HG02571 (cell line): ENCODE results near the gene HSD17B11.
"Not testable (repeated sequence)": the region's sequence is repeated elsewhere in the genome, so short reads cannot be mapped to it uniquely, and the experiment has no call there.

Source experiments
- ATAC-seq: cut with Tn5 transposase; IDR thresholded peaks from one replicate; pipeline ENCODE4 v1.9.1; 2021; ENCODE audit warnings: mild to moderate bottlenecking, moderate library complexity; ENCODE audit not compliant: unreplicated experiment

HSD17B11 gene, protein sequence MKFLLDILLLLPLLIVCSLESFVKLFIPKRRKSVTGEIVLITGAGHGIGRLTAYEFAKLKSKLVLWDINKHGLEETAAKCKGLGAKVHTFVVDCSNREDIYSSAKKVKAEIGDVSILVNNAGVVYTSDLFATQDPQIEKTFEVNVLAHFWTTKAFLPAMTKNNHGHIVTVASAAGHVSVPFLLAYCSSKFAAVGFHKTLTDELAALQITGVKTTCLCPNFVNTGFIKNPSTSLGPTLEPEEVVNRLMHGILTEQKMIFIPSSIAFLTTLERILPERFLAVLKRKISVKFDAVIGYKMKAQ

GRCh38 chr4:87390891-87391575 lies at the start of gene HSD17B11:
Gene HSD17B11, minus strand, starts transcription at chr4:87391188. Its CDS starts 118 bp downstream, at chr4:87391070.
- peak; percentile 99 for ATAC-seq

- no peak for ATAC-seq
These were observed 42.4 kb upstream of the HSD17B11 start for GRCh38 chr4:87433342-87433741.

- ATAC-seq = no peak
These were observed 39.0 kb upstream of the HSD17B11 start for GRCh38 chr4:87430038-87430437.

- no peak for ATAC-seq
These were observed 38.0 kb upstream of the HSD17B11 start for GRCh38 chr4:87428979-87429378.

DNA sequence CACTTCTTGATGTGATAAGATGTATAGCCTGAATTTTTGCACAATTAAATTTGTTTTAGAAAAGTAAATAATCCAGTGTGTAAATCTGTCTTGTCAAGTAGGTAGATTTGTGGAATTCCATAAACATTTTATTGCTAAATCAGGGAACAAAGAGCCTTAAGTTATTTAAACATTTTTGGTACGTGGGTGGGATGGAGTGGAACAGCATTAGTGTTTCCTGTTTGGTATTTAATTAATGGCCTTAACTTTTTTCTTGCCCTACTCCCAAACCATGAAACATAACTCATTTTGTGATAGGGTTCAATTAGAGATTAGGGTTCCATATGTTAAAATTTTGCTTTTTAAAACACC lies 36.5 kb upstream of the HSD17B11 start:
- no peak for ATAC-seq

DNA sequence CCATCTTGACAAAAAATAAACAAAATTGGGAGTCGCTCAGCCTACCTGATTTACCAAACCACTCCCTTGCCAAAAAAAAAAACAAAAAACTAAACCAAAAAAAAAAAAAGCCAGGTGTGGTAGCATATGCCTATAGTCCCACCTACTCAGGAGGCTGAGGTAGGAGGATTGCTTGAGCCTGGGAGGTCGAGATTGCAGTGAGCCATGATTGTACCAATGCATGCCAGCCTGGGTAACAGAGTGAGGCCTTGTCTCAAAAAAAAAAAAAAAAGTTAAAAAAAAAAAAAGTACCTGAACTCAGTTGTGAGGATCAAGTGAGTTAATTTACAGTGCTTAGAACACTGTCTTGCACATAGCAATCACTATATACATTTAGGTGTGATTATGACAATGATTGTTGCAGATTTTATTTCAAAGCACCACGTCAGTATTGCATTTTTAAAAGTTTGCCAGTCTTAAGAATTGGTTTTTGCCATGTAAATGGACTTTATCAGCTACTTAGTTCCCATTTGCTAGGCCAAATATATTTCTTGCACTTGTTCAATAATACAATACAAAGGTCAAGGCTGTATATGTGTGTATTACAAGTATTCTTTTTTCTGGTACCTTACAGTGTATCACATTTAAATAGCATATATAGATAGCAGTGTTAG lies 36.0 kb upstream of the HSD17B11 start:
- ATAC-seq = no peak

GRCh38 chr4:87425711-87426110 lies 34.7 kb upstream of the HSD17B11 start:
- no peak for ATAC-seq

DNA sequence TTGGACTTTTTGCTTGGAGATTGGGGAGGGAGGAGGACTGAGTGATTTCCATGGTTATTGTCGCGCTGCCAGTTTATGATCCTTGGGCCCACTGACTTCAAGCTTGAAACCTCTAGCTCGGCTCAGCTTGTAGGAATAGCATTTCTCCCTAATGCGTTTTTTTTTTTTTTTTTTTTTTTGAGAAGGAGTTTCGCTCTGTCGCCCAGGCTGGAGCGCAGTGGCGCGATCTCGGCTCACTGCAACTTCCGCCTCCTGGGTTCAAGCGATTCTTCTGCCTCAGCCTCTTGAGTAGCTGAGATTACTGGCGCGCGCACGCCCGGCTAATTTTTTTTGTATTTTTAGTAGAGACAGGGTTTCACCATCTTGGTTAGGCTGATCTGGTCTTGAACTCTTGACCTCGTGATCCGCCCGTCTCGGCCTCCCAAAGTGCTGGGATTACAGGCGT lies 33.1 kb upstream of the HSD17B11 start:
- ATAC-seq = not testable (repeated sequence)

DNA sequence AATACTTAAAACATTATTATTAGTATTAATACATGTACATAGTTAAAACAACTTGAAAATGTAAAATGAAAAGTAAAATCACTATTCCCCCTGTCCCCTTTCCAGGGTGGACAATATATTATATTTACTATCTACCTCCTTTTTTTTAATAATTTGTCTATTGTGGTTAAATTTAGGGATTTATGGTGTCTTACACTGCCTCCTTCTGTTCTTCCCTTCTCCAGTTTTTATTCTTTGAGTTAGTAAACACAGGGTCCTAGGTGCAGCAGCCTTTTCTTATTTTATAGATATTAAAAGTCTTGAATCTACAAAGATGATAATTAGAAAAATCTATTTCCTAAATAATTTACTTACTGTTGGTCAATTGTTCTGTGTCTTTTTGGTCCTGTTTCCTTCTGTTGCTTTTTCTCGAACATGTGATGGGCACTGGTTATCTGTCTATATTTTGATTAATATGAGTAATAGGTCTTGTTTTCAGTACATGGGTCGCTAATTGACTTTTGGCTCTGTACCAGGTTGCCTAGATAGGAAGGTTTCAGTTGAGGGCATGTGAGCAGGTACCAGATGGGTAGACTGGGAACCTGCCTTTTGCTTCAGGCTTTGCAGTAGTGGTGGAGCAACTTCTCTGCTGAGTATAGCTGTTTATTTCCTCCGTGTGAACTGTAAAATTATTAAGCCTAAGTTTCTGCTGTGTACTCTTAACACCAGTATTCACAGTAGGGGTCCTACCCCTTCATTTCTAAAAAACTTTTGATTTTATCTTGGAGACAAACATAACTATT lies 32.5 kb upstream of the HSD17B11 start:
- no peak for ATAC-seq

GRCh38 chr4:87422104-87423052 lies 31.4 kb upstream of the HSD17B11 start, which contains the start of gene NUDT9:
Gene NUDT9, plus strand, starts transcription at chr4:87422573. Its CDS starts 333 bp downstream, at chr4:87422906.
- peak; percentile 88 for ATAC-seq

DNA sequence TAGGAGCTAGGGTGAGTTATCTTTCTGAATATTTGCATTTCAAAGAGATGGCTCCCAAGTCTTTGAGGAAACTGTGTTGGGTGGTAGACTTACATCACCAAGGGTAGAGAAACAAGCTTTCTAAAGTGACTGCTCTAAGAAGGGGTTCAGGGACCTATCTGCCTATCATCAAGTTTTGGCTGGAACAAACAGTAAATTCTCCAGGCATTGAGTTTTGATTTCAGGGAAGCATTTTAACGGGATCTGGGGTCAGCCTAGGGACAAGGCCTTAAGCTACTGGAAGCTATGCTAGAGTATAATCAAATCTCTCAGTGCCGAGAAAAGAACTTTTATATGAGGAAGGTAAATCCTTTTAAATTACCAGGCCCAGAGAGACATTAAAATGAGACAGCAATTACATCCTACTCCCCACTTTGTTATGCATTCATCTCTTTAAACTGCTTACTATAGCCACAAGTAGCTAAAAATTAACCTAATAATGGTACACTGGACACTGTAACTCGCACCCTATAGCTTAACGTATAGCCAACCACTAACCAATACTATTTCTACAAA lies 29.4 kb upstream of the HSD17B11 start:
- no peak for ATAC-seq

DNA sequence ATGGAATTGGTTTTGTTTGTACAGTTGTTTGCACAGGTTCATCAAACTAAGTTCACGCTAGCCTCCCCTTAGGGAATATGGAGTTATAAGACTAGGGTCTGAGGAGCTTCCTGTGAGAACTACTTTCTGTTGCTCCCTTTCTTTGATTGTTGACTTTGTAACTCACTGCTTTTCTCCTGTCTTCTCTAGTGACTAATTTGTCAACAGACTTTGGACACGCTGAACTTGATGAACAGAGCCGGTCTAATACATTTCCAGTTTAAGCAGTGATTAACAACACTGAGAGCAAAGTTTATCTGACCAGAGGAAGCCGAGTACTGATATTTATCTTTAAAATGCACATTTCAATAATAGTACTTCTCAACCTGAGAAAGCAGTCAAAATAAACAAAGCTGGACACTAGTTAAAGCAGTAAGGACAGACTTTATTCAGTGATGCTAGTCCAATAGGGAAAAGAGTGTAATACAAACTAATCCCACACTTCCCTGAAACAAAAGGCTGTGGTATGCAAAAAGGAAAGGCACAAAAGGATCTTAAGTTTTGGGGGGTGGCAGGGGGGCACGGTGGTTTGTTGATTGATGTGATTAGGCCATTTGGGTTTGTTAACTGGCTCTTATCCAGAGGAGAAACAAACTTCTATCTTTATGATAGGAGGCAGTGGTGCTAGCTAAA lies 28.7 kb upstream of the HSD17B11 start:
- no peak for ATAC-seq

GRCh38 chr4:87418410-87418809 lies 27.4 kb upstream of the HSD17B11 start:
- ATAC-seq = not testable (repeated sequence)

DNA sequence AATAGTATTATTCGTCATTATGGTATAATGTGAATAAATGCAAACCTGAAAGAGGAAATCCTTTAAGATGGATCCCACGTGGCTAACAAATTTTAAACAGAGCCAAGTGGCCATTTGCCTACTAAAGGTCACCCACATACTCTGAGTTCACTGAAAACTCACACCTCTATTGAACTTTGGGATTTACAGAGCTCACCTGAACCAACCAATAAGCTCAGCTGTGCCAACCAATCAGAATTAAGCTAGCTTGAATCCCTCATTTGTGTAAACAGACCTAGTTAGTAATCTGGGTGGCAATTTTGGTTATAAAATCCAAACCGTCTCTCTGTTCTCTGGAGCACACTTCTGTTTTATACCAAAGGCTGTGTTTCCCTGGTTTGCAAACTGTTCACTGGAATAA lies 26.0 kb upstream of the HSD17B11 start:
- no peak for ATAC-seq

- ATAC-seq = no peak
These were observed 23.8 kb upstream of the HSD17B11 start for GRCh38 chr4:87414816-87415215.

DNA sequence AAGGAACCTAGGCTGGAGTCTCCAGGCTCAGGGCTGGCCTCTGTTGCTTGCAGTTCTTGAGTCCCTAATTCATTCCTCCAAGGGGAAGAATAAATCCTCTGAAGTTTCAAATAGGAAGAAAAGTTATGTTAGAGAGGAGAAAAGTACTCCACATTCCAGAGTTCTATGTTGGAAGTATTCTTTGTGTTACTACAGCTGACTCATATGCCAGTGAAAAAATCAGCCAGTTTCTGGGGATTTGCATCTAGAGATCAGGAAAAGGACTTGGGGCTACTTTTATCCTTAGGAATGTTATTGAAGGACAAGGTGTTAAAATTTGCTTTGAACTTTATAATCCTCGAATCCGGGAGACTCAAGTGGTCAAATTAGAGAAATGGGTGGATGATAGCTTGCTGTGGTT lies 19.7 kb upstream of the HSD17B11 start:
- ATAC-seq = no peak

- no peak for ATAC-seq
These were observed 19.2 kb upstream of the HSD17B11 start for GRCh38 chr4:87410157-87410556.

DNA sequence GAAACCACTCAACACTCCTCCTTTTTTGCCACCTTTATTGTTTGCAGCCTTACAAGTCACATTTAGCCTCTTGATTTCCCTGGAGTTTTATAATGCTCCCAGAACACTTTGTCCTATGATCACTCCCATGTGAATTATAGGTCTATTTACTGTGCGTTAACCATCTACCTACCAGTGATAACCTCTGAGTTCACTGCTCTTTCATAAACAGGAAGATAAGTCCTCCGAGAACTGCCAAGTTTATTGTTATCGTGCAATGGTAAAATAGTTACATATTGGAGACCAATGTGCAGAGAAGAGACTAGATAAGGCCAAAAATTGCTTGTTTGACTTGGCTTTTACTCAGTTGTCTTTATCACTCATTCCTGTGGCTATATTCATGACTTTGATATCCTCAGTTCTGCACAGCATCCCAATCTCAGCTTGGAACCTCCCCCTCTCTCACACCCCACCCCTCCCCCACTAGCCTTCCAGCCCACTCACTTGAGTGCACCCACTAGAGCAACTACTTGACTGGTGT lies 18.5 kb upstream of the HSD17B11 start:
- ATAC-seq = no peak

DNA sequence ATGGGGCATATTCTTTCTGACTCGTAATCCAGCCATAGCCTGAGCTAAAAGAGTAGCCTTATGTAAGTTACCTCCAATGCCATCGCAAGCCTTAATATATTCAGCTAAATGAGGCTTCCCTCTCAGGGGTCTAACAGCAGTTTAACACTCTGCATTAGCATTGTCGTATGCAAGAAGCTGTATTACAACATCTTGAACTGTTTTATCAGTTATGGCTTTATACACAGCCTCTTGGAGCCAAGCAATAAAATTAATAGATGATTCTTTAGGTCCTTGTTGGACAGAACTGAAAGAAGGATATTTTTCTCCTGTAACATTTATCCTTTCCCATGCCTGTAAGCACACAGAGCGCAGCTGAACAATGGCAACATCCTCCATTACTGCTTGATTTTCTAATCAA lies 15.9 kb upstream of the HSD17B11 start:
- ATAC-seq = not testable (repeated sequence)
